ENCODE data around the gene ITGA1. TPM values are rescaled to one million over a fixed set of nuclear protein-coding genes. Genes with fewer than 3 reads are reported as not detected.

ITGA1 gene
- total and polyA plus RNA-seq, 2 of the 13 experiments (the other 11 are each of a cell fraction or from before 2014, with no cell fraction given), result 23.1 to 28.6 TPM

- ChIA-PET CTCF (ENCODE audit: low intra/inter-chr PET ratio, low total read pairs) (no interaction called here), POLR2A (interaction anchor here (0.9 to 5.1 kb wide), 12 partner anchors 8 to 46 kb away, joined by 3 to 35 read pairs (median 4); no protein-coding TSS in a partner anchor)
- Histone ChIP-seq H3K4me1 (ENCODE audit: insufficient read depth, low read length) (peaks cover 64% of the 10 kb centered on the region), H3K27me3 (ENCODE audit: control insufficient read depth in 1 of 2, insufficient read depth in 2 of 2, low read length in 2 of 2) (no peaks in the 10 kb centered on the region; a peak in 1 of 5 replicates), H3K79me2 (ENCODE audit: insufficient read depth, low read length) (peaks cover 63% of the 10 kb centered on the region), H4K20me1 (ENCODE audit: insufficient read depth, low read length) (peaks cover 5% of the 10 kb centered on the region; the same call in 1 of the 2 replicates), H3K9ac (ENCODE audit: insufficient read depth, low read depth, low read length) (peak overlapping the region; percentile 87), H3K4me2 (ENCODE audit: low read depth, low read length) (peak overlapping the region; percentile 80), H2AFZ (ENCODE audit: low read length) (no peak overlapping the region), H3K9me3 (ENCODE audit: low read length) (no peaks in the 10 kb centered on the region), H3K36me3 (replicated peaks in 1 of 2; ENCODE audit: control insufficient read depth in 1 of 2, insufficient read depth in 2 of 2, low read length in 2 of 2) (peaks cover 0 to 20% of the 10 kb centered on the region in 2 experiments; a peak in 3 of 5 replicates), H3K4me3 (replicated peaks in 1 of 3; ENCODE audit: insufficient read depth in 1 of 3, low read depth in 2 of 3, low read length in 3 of 3) (peak overlapping the region; percentile 87 to 91 (median 90)), H3K27ac (ENCODE audit: extremely low read length, insufficient read depth, low read length) (peak overlapping the region; percentile 70)
- BruUV-seq (replicated peaks), result no TSS peak
- WGBS (ENCODE audit: low lambda C conversion rate), result 1% methylated on average over 16 of the region's 27 CpGs
- intact Hi-C loops (cut with micrococcal nuclease; ENCODE audit: unreplicated experiment), result loop anchor here (1.0 to 2.0 kb wide), 5 partner anchors 11 to 106 kb away; no protein-coding TSS in a partner anchor
- no peak for DNase-seq (ENCODE audit: low spot score)
- no peak for FAIRE-seq
- ATAC-seq, result peak; percentile 70
- in situ Hi-C loops (cut with HindIII; ENCODE audit: extremely low pct_ligation_motif_present, low pct_unique_long_range_greater_than_20kb), result loop anchor here (5.0 kb wide), 1 partner anchor 43 kb away; no protein-coding TSS in a partner anchor
- TF ChIP-seq ZBTB39 (CRISPR knock-in tag; IDR thresholded peaks at IDR 0.05), result 0 out of 2 replicates have a peak, but pooled peaks have one; percentile 53
- 0 out of 2 replicates have a peak, but pooled peaks have one; percentile 8 for TF ChIP-seq ZNF263 (CRISPR knock-in tag; IDR thresholded peaks at IDR 0.05)
- no peak for TF ChIP-seq ZNF737 (CRISPR knock-in tag; IDR thresholded peaks at IDR 0.05; ENCODE audit: borderline replicate concordance)
- TF ChIP-seq EP300 (IDR thresholded peaks at IDR 0.05; ENCODE audit: low read depth in 2 of 2, low read length in 2 of 2), result no peak
- no peak for TF ChIP-seq EP300 (CRISPR knock-in tag; IDR thresholded peaks at IDR 0.05; ENCODE audit: borderline replicate concordance)
- TF ChIP-seq ZMYM4 (CRISPR knock-in tag; IDR thresholded peaks at IDR 0.05), result peak; percentile 59; the same call in 1 of the 2 replicates
- TF ChIP-seq ZNF414 (CRISPR knock-in tag; IDR thresholded peaks at IDR 0.05), result peak; percentile 70; the same call in 1 of the 2 replicates
- TF ChIP-seq NBN (conservative IDR thresholded peaks at IDR 0.05), result no peak
- no peak for TF ChIP-seq KLF6 (CRISPR knock-in tag; IDR thresholded peaks at IDR 0.05)
- peak; percentile 52; the same call in 1 of the 2 replicates for TF ChIP-seq ZFP91 (CRISPR knock-in tag; IDR thresholded peaks at IDR 0.05; ENCODE audit: borderline replicate concordance)
- TF ChIP-seq CENPT (CRISPR knock-in tag; IDR thresholded peaks at IDR 0.05; ENCODE audit: low read depth), result 0 out of 2 replicates have a peak, but pooled peaks have one; percentile 12
- peak; percentile 45; the same call in 1 of the 2 replicates for TF ChIP-seq SATB2 (CRISPR knock-in tag; IDR thresholded peaks at IDR 0.05)
- TF ChIP-seq ZNF816 (CRISPR knock-in tag; IDR thresholded peaks at IDR 0.05; ENCODE audit: borderline replicate concordance), result peak; percentile 95
- TF ChIP-seq MTA1 (CRISPR knock-in tag; IDR thresholded peaks at IDR 0.05; ENCODE audit: borderline replicate concordance), result peak; percentile 37; the same call in 1 of the 2 replicates
- TF ChIP-seq CERS6 (CRISPR knock-in tag; IDR thresholded peaks at IDR 0.05), result no peak
- TF ChIP-seq NONO (IDR thresholded peaks at IDR 0.05), result no peak
- TF ChIP-seq NONO (CRISPR knock-in tag; conservative IDR thresholded peaks at IDR 0.05), result peak; percentile 61; the same call in 1 of the 2 replicates
These were observed 202.2 kb downstream of the ITGA1 start for GRCh38 chr5:52989781-52990527.

Measured in HepG2 (cell line).